GM19035 (cell line): Measurements from ENCODE around the gene PLEK.
A peak's percentile ranks its signal among the peaks of the same experiment; 100 is the strongest.
"Not testable (repeated sequence)": the region's sequence is repeated elsewhere in the genome, so short reads cannot be mapped to it uniquely, and the experiment has no call there.

ENCODE experiments used
- ATAC-seq: cut with Tn5 transposase; IDR thresholded peaks from one replicate; pipeline ENCODE4 v1.9.1; 2021; ENCODE audit not compliant: unreplicated experiment

The PLEK gene

DNA sequence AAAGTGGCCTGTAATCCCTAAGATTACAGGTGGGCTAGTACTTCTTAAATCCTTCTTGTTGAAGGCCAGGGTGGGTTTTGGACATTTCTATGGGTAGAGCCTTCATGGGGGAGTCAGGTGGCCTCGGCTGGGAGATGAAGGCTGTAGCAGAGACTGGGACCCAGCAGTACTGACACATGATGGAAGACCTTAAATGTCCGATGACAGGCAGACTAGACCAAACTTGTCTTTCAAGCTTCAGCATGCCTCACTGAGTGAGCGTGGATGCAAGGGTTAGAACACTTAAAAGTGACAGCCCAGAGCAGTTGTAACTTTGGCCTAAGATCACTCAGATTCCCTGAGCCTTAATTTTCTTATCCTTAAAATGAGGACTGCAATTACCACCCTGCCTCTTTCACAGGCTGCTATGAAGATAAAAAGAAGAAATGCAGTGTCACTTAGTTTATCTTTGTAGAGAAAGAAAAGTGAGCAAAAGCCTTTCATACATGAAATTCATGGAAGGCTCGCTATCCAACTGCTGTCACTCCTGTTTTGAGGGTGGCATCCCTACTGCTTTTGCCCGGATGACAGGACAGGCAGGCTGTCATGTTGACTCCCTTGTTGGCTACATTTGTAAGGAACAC is 19.5 kb downstream of the PLEK start:
- no peak for ATAC-seq

DNA sequence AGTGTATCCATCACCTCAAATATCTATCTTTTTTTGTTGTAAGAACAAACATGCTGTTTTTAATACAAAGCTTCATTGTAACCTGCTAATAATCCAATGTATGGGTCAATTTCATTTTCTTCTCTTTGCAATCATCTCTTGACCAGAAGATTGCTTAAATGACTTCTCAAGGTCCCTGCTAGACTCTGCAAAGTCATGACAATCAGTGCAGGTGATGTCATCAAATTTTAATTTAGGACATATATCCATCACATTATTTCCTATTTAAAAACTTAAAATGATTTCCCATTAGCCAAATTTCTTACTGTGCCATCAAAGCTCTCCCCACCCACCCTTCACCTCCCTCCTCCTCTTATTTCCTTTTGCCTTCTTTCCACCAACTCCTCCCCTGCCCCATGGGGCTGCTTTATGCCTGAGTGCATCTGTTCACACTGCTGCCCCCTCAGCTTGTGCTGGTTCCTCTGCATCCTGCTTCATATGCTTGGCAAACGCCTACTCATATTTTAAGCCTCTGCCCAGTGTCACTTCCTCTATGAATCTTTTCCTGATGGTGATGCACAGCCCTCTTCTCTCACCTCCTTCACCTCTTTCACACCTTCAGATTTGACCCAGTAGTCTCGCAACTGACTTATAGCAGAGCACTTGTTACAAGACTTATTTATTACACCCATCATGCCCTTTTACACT is 20.3 kb downstream of the PLEK start:
- ATAC-seq: peak; percentile 48

DNA sequence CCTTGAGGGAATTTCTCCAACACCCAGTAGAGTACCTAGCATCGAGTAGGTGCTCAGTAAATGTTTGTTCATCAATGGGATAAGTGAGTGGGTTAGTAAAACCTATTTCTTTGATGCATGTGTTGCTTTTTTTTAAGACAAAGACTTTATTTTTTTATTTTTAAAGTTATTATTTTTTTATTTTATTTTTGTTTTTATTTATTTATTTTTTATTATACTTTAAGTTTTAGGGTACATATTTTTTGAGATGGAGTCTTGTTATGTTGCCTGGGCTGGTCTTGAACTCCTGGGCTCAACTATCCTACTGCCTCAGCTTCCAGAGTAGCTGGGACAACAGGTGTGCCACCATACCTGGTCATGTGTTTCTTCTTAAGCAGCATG is 20.8 kb downstream of the PLEK start:
- no peak for ATAC-seq

DNA sequence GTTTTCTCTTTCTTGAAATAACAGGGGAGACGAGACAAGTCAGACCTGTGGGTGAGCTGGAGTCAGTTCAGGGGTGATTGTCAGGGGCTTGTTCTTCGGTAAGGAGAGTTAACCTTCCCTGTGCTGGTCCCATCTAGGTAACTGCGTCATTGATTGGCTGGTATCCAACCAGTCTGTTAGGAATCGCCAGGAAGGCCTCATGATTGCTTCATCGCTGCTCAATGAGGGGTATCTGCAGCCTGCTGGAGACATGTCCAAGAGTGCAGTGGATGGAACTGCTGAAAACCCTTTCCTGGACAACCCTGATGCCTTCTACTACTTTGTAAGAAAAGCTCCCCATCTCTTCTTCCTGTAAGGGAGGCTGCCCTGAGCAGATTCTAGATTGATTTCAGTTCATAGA is 21.3 kb downstream of the PLEK start:
- ATAC-seq: no peak

DNA sequence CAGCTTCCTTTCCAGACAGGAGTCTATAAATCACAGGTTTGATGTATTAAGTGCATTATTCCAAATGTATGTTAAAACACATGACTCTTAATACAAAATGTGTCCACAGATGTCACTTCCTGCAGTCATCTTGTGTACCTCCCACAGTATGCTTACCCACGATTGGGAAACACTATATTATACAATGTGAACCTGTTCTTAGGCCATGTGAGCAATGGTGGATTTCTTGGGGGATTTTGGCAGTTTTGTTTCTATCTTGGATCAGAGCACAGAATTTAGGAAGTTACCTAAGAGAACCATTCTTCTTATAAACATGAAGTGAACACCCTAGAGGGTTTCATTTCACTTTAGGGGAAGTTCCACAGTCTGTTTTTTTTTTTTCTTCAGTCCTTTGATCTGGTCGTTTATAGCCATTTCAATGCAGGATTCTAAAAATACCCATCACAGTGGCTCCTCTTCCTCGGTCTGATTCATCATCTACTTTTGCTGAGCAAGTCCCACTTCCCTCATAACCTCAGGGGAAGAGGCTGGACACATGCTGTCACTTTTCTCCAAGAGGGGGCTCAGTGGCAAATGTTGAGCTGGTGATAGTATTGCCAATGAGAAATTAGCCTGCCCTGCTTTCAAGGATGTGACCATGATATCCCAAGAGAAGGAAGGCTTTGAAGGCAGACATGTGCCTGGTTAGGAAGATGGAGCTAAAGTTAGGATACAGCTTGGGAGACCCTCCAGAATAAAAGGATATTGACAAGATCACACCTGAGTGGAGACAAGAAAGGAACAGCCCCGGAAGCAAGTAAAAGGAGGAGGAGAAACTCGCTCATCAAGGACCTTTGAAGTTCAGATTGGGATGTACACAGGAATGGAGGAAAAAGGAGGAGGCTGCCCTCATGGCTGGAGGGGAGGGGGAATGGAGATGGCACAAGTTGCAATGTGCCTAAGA is 22.6 kb downstream of the PLEK start:
- ATAC-seq: peak; percentile 43

DNA sequence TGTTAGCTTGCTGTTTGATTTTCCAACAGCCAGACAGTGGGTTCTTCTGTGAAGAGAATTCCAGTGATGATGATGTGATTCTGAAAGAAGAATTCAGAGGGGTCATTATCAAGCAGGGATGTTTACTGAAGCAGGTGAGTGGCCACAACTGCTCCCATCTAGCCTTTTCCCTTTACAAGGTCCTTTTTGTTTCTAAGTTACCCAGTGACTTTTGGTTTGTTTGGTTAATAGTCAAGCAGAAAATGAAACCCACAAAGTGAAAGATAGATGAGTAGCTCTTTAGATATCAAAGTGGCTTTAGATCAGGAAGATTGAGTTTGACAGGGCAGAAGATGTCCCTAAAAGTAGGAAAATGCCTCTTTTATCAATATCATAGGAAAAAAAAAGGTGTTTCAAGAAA is 23.3 kb downstream of the PLEK start:
- no peak for ATAC-seq

DNA sequence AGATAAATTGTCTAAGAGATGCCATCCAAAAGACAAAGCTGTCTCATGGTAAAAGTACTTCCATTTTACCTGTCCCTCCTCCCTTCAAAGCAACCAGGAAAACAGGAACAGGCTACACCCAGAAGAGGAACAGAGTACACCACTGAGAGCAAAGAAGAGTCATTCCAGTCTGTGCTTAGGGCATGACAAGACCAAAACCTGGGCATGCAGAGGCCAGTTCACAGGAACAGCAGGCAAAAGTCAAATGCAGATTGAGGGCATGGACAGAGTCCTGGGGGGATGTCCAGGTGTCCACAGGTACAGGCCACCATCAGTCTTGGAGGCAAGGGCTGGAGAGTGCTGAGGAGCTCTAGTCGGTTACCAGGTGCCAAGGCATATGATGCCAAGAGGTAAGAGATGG is 23.7 kb downstream of the PLEK start:
- no peak for ATAC-seq

DNA sequence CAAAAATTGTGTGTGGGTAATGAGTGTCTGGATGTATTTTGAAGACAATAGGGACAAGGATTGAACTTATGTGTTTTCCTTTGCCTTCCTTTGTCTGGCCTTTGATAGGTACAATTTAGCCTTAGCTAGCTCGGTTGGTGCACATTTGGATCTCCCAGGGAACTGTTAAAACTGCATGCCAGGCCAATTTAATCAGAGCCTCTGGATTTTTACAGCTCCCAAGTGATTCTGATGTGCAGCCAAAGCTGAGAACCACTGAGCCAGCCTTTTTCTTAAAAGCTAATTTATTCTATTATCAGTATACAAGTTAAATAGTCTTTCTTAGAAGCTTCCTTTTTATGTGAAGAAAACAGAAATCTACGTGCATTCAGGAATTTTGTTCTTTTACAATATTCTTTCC is 25.0 kb downstream of the PLEK start:
- ATAC-seq: no peak

DNA sequence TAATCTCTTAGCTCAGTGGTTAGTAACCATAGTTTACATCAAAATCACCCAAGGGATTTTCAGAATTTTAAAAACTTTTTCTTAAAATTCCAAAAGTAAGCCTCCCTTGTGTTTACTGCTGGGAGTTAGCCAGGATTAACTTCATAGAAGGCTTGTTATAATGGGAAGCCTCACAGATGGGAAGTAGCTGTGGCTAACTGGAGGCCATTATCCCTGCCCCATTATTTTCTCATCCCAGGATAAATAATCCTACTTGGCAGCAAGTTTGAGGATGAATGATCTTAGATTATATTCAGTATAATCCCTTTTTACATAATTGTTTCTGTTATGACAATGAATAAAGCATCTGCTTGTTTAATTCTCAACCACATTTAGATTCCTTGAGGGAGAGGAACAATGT is 25.5 kb downstream of the PLEK start:
- ATAC-seq: no peak

DNA sequence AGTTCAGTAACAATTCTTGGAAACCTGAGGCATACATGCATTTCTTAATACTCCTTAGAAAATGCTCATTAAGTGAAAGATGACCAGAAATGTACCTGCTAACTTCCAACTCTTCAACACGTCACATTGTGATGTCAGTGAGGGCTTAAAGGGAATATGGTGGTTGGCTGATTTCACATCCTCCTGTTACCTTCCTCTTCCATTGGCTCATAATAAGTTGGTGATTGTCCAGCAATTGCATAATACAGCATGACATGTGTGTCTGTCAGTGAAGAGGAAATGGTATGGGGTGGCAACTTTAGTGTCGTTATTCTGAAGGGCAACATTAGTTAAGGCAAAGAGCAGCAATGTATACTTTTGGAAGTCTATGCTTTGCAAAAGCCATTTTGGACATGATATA is 26.0 kb downstream of the PLEK start:
- ATAC-seq: no peak

DNA sequence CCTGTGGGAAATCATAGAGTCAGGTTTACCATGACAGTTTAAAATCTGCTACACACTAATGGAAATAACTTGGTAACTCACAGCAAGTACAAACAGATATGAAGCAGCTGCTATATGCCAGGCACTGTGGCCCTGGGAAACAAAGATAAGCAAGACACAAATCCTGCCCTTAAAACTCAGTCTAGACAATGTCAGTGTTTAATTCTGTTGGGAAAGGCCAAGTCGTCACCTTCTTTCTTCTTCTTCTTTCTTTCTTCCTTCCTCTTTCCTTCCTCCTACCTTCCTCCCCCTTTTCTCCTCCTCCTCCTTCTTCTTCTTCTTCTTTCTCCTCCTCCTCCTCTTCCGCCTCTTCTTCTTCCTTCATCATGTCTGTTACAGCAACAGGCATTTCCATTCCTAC is 26.8 kb downstream of the PLEK start:
- ATAC-seq: no peak

DNA sequence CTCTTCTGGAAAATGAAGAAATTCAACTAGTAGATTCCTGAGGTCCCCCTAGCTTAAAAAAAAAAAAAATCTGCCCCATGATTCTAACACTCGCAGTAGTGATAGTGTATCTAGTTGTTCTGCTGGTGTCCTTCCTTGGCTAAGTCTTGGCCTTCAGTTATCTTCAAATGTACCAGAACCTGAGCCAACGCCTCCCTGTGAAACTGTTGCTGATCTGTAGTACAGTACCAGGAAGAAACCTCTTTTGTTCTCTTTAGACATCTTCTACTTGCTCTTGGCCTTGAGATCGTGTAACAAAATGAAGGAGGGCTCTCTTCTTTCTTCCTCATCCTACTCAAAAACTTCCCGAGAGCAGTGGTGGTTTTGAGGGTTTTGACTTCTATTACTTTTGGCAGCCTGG is 31.0 kb downstream of the PLEK start:
- ATAC-seq: no peak

DNA sequence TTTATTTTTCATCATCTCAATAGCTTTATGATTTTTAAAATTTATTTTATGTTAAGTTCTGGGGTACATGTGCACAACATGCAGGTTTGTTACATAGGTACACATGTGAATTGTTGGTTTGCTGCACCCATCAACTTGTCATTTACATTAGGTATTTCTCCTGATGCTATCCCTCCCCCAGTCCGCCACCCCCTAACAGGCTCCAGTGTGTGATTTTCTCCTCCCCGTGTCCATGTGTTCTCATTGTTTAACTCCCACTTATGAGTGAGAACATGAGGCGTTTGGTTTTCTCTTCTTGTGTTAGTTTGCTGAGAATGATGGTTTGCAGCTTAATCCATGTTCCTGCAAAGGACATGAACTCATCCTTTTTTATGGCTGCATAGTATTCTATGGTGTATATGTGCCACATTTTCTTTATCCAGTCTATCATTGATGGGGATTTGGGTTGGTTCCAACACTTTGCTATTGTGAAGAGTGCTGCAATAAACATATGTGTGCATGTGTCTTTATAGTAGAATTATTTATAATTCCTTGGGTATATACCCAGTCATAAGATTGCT is 32.7 kb downstream of the PLEK start:
- not testable (repeated sequence) for ATAC-seq

DNA sequence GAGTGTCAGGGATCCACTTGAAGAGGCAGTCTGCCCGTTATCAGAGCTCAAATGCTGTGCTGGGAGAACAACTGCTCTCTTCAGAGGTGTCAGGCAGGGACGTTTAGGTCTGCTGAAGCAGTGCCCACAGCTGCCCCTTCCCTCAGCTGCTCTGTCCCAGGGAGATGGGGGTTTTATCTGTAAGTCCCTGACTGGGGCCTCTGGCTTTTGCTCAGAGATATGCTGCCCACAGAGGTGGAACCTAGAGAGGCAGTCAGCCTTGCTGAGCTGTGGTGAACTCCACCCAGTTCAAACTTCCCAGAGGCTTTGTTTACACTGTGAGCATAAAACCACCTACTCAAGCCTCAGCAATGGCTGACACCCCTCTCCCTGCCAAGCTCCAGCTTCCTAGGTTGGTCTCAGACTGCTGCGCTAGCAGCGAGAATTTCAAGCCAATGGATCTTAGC is 38.1 kb downstream of the PLEK start:
- no peak for ATAC-seq

DNA sequence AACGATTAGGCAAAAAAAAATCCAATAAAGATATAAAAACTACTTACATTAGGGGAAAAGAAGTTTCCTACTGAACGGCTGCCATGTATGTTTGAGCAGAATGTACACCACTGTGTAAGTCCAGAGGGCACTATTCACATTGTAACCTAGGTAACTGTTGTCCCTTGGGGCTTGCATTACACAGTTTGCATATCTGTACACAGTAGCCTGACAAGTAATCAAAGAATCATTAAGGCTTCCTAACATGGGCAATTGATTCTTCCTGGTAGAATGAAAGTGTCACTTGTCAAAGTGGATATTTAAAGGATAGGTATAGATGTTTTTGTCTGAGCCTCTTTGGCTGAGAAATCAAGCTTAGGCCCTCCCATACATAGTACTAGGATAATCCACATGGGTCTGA is 39.1 kb downstream of the PLEK start:
- peak; percentile 59 for ATAC-seq

DNA sequence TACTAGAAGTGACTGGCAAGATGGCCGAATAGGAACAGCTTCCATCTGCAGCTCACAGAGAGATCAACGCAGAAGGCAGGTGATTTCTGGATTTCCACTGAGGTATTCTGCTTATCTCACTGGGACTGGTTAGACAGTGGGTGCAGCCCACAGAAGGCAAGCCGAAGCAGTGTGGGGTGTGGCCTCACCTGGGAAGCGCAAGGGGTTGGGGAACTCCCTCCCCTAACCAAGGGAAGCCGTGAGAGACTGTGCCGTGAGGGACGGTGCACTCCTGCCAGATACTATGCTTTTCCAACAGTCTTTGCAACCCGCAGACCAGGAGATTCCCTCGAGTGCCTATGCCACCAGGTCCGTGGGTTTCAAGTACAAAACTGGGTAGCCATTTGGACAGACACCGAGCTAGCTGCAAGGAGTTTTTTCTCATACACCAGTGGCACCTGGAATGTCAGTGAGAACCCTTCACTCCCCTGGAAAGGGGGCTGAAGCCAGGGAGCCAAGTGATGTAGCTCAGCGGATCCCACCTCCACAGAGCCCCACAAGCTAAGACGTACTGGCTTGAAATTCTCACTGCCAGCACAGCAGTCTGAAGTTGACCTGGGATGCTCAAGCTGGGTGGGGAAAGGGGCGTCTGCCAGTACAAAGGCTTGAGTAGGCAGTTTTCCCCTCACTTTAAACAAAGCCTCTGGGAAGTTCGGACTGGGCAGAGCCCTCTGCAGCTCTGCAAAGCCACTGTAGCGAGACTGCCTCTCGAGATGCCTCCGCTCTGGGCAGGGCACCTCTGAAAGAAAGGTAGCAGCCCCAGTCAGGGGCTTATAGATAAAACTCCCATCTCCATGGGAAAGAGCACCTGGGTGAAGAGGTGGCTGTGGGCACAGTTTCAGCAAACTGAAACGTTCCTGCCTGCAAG is 40.1 kb downstream of the PLEK start:
- ATAC-seq: no peak

DNA sequence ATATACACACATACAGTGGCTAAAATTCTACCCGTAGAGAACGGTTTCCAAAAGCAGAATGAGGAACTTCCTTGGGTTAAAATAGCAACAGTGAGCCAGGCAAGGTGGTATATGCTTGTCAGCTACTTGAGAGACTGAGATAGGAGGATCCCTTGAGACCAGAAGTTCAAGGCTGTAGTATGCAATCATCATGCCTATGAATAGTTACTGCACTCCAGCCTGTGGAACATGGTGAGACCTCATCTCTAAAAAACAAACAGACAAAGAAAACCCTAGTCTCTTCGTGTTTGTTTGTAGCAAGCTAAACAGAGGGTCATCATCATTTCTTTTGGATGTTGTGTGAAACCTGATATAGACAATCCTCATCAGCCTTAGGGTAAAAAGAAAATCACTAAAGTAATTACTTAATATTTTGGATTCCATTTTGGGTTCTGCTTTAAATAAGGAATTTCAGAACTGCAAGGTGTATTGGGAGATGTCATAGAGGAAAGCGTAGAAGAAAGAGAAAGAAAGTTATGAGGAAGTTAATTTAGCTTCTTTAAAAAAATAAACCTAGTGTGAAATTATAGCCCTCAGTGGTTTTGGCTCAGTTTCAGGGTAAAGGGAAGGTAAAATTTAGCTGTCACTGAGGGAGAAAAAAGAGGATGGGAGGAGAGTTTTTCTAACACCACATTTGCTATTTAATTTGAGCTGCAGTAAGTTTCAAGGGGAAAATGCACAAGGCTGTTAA is 46.5 kb downstream of the PLEK start:
- peak; percentile 84 for ATAC-seq

DNA sequence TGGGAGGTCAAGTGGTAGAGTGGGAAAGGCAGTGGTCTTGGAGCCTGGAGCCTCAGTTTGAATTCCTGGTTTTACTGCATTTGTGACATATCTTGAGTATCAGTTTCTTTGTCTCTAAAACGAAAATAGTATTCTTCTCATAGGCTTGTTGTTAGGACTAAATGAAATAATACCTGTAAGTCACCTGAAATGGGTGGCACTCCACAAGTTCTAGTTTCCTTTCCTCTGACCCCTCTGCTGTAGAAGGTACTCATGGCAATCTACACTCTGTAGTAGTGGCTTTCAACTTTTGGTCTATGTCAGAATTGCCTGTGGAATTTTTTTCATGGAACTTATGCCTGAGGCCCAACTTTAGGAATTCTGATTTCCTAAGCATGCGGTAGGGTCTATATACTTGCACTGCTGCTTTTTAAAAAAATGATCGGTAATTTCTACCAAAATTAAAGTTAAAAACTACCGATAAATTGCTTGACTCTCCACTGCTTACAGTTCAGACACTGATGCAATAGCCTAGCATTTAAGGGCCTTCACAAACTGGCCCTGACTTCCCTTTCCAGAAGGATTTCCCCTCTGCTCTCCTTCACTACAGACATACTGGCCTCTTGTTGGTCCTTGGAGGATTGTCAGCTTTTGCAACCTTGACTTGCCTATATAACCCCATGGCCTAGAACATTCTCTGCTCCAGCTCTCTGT is 47.2 kb downstream of the PLEK start:
- peak; percentile 41 for ATAC-seq

DNA sequence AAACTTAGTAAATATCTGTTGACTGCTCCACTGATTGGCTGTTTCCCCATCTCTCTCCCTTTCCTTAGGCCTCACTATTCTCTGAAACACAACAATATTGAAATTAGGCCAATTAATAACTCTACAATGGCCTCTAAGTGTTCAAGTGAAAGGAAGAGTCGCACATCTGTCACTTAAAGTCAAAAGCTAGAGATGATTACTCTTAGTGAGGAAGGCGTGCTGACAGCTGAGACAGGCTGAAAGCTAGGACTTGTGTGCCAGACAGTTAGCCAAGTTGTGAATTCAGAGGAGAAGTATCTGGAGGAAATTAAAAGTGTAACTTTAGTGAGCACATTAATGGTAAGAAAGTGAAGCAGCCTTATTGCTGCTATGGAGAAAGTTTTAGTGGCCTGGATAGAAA is 48.4 kb downstream of the PLEK start:
- ATAC-seq: no peak
